GM10266 (cell line): Measurements from ENCODE around the gene RAC2.

Source experiments
- DNase-seq: peaks from one replicate; pipeline ENCODE4 v3.0.0; 2012; ENCODE audit errors: extremely low spot score
- CTCF ChIP-seq: IDR thresholded peaks from 2 replicates; pipeline ENCODE4 v1.5.1; 2012; ENCODE audit warnings: mild to moderate bottlenecking, low read depth; ENCODE audit not compliant: control insufficient read depth, insufficient read depth; ENCODE audit errors: missing control alignments

RAC2 gene

DNA sequence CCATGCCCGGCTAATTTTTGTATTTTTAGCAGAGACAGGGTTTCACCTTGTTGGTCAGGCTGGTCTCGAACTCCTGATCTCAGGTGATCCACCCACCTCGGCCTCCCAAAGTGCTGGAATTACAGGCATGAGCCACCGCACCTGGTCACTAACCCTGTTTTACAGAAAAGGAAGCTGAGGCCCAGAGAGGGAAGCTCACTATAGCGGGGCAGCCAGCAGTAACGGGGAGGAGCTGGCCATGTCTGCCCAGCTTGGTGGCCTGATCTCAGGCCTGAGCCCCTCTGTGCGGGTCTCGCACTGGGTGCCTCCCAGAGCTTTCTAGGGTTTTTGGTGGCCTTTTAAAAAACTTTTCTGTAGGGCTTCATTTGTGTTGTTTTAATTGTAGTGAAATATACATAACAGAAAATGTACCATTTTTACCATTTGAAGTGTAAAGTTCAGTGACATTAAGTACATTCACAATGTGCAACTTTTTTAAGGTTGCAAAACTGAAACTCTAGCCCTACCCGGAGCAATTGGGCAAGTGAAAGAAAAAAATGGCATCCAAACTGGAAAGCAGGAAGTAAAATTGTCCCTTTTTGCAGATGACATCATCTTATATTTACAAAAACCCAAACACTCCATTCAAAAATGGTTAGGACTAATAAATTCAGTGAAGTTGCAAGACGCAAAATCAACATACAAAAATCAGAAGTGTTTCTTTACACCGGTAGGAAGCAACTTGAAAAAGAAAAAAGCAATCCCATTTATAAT lies 23.8 kb upstream of the RAC2 start:
- no peak for DNase-seq
- no peak for TF ChIP-seq CTCF

- peak; percentile 91 for TF ChIP-seq CTCF
- peak; percentile 70 for DNase-seq
Measured at GRCh38 chr22:37267135-37267587, 23.1 kb upstream of the RAC2 start.

GRCh38 chr22:37266581-37267134 lies 22.6 kb upstream of the RAC2 start:
- no peak for TF ChIP-seq CTCF
- no peak for DNase-seq

DNA sequence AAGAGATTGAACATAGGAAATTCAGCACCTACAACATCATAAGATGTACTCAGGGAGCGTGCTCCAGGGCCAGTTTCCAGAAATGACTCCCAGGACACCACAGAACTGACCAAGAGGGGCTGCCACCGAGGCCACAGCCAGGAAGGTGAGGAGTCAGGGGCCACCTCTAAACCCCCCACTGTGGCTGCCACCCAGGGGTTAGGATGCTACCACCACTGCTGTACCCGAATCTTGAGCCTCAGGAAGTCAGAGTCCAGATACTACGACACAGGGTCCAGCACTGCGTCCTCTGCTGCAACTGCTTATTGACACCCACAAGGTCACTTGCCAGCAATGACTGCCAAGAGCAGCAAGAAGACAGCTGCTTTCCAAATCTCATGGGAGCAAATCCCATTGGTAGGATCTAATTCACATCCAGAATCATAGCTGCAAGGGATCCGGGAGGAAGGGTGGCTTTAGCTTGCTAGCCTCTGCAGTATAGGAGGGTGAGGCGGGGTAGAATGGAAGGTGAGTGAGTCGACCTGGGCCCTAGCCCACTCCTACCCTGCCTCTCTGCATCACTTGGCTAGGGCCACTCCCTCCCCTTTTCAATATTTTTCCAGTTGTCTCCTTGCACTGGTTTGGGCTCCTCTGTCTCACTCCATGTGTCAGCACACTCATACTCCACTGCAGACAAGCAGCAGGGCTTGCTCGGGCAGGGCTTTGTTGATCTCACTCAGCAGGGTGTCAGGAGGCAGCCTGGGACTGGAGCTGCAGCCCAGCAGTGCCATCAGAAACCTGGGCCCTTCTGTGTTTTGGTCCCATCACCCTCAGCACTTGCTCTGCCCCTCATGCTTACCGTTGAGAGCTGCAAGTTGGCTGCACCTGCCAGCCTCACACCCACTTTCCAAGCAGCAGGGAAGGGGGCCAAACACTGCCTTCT lies 20.2 kb upstream of the RAC2 start:
- TF ChIP-seq CTCF, result no peak
- no peak for DNase-seq

DNA sequence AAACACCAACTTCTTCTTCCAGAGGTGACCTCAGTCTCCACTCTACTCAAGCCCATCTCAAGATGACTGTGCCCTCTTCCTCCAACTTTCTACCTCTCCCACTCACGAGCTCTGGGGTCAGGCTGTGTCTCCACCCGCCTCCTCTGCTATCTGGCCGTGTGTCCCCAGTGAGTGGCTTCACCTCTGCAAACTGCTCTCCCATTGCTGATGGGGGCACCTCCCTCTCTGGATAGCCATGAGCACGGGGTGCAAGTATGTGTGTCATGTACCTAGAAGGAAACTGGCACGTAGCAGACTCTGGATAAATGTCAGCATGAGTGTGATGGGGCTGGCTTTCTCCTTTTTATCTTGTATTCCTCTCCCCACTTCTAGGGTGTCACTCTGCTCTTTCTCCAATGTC lies 18.3 kb upstream of the RAC2 start:
- TF ChIP-seq CTCF, result no peak
- DNase-seq, result no peak

GRCh38 chr22:37260901-37261336 lies 16.9 kb upstream of the RAC2 start:
- peak; percentile 81 for TF ChIP-seq CTCF
- peak; percentile 69 for DNase-seq

- DNase-seq, result no peak
- no peak for TF ChIP-seq CTCF
Measured at GRCh38 chr22:37260155-37260795, 16.2 kb upstream of the RAC2 start.
